ENCODE data around the gene INPP5D.
"Not testable (repeated sequence)": the region's sequence is repeated elsewhere in the genome, so short reads cannot be mapped to it uniquely, and the experiment has no call there.

The INPP5D gene

GRCh38 chr2:233094614-233095013 is 34.5 kb downstream of the INPP5D start:
- DNase-seq: no peak

- DNase-seq: no peak
These were observed 35.9 kb downstream of the INPP5D start for GRCh38 chr2:233096006-233096405.

DNA sequence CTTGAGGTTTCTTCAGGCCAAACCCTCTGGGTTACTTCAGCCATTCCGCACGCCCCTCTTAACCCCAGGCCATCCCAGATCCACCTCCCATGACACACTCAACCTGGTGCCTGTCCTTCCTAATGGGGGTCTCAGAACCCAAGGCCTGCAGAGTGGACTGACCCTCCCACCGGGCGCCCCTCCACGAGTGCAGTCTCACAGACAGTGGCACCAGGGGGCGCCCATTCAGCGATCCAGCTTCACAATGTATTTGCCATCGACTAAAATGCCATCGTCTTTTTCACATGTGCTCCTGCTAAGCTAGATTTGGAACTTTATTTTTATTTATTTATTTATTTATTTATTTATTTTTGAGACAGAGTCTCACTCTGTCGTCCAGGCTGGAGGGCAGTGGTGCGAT is 38.5 kb downstream of the INPP5D start:
- no peak for DNase-seq

DNA sequence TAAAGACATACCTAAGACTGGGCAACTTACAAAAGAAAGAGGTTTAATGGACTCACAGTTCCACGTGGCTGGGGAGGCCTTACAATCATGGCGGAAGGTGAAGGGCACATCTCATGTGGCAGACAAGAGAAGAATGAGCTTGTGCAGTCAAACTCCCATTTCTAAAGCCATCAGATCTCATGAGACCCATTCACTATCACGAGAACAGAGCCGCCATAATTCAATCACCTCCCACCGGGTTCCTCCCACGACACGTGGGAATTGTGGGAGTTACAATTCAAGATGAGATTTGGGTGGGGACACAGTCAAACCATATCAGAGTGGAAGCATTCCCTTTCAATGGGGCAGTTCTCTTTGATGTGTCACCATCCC is 39.7 kb downstream of the INPP5D start:
- DNase-seq: not testable (repeated sequence)

DNA sequence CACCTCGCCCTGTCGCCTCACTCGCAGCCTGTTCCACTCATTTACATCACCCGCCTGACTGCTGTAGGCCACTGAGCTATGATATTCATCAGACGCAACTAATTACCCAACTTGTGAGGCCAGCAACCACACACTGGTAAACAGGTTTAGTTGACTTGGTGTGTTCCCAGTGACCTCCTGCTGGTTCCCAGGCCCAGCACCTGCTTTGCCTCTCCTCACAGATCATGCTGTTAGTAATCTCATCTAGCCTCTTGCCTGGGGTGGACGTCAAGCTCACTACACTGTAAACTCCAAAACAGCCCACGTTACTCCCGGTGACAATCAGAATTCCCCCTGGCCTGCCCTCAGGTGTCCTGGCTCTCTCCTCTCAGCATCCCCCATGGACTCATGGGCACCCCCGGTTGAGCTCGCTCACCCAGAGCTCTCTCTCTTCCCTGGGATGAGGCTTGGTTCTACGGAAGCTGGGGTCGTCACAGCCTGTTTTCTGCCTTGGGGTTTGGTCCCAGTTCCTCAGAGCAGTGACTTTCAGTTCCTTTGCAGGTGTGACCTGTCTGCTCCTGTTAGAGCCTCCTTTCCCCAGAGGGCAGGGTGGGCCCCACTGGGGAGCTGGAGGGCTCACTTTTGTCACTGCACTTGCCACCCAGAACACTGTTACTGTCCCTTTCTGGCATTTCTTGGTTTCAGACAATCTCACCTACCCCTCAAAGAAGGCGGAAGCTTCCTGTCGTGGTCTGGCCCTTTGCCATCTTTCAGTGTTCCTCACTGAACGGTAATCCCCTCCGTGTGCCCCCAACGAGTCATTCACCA is 40.3 kb downstream of the INPP5D start:
- DNase-seq: peak; percentile 48

- no peak for DNase-seq
These were observed 41.0 kb downstream of the INPP5D start for GRCh38 chr2:233101141-233101540.

GRCh38 chr2:233101816-233102215 is 41.7 kb downstream of the INPP5D start:
- no peak for DNase-seq

DNA sequence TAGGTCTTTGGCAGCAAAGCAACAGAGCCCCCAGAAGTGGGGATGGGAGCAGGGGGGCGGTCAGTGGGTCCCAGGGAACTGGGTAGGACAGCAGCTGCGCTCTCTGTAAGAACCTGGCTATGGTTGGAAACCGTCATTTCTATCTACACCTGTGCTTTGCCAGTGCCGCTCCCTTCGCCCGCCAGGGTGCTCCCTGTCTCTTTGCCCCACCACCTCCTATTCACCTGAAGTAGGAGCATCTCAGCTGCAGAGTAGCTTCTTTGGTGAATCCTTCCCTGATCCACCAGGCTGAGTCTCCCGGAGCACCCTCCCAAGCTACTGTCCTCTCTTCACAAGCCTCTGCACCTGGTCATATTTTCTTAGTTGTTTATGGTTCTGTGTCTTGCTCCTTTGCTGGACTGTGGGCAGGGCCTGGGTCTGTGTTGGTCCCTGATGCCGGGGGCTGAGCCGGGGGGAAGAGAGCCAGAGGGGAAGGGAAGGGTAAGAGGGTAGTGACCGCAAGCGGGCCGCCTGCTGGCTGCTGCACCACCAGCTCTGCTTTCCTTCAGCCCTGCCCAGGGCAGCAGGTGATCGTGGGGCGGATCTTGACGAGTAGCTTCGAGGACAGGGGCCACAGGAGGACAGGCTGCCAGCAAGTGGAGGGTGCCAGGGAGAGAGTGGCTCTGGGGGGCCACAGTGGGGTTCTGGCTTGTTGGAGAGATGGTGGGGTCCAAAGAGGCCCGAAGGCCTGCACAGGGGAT is 45.2 kb downstream of the INPP5D start:
- DNase-seq: no peak

DNA sequence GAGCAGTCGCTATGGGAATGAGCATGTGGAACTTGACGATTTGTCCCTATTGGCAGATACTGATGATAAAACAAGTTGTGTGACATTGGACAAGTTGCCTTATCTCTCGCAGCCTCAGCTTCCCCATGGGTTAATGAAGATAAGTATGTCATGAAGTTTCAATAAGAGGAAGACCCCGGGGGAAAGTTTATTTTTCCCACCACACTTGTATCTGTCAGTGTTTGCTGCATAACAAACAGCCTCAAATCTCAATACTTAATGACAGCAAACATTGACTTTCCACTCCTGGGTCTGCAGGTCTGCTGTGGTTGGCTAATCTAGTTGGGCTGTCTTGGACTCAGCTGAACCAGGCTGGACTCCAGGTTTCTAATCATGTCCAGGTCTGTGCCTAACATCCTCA is 45.8 kb downstream of the INPP5D start:
- no peak for DNase-seq

DNA sequence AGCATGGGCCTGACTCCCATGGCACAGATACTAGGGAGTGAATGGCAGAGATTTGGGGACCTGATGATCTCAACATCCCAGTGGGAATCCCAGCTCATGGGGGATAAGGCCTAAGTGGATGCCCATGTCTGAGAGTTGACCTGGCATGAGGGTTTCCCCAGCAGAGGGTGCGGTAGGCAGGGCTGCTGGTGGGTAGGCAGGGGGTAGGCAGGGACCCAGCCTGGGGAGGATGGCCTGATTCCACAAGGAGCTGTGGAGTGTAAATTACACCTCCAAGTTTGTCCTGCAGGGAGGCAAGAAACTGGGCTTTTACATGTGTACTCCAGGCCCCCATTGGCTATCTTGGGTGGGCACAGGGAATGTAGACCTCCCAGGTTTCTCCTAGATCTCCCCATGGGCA is 46.9 kb downstream of the INPP5D start:
- no peak for DNase-seq

DNA sequence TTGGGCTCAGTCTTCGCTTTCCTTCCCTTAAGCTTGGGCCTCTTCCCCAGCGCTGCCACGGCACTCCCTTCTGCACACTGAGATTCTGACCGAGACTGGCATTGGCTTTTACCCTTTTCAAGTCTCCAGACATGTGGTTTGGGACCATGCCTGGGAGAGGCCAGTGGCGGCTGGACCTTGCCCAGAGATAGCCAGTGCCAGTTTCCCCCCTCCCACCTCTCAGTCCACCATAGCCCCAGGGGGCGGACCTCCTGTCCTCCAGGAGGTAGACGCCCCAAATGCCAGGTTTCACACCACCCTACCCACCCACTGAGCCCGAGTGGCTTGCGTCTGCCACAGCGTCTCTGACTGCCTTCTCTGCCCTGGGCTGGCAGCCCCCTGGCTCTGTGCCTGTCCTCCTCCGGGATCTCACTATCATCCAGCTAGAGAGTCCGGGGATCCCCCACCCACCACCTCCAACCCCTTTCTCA is 47.7 kb downstream of the INPP5D start:
- DNase-seq: no peak

- no peak for DNase-seq
These were observed 48.7 kb downstream of the INPP5D start for GRCh38 chr2:233108611-233109490.

- no peak for DNase-seq
These were observed 51.3 kb downstream of the INPP5D start for GRCh38 chr2:233111427-233111826.

GRCh38 chr2:233112329-233112728 is 52.2 kb downstream of the INPP5D start:
- no peak for DNase-seq

DNA sequence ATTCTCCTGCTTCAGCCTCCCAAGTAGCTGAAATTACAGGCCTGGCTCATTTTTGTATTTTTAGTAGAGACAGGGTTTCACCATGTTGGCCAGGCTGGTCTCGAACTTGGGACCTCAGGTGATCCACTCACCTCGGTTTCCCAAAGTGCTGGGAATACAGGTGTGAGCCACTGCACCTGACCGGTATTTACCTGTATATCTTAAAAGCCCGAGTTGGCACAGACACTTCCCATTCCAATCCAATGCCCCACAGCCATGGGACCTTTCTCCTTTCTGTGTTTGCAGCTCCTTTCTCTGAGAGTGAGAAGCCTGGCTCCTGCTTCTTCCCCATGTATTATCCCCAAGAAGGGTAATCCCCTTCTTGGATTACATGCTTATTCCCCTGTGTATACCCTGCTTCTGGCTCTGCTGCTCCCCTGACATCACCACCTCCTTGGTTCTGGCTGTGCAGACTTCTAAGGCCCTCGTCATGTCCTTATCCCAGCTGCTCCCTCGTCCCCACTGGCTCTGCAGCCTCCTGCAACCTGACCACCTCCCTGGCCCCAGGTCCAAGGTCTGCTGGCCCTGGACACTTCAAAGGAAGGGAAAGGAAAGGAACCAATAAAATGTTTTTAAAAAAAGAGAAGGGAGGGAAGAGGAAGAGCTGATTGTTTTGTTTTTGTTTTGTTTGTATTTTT is 52.8 kb downstream of the INPP5D start:
- no peak for DNase-seq

- DNase-seq: no peak
These were observed 54.3 kb downstream of the INPP5D start for GRCh38 chr2:233114421-233114861.

GRCh38 chr2:233115121-233115520 is 55.0 kb downstream of the INPP5D start:
- DNase-seq: no peak

DNA sequence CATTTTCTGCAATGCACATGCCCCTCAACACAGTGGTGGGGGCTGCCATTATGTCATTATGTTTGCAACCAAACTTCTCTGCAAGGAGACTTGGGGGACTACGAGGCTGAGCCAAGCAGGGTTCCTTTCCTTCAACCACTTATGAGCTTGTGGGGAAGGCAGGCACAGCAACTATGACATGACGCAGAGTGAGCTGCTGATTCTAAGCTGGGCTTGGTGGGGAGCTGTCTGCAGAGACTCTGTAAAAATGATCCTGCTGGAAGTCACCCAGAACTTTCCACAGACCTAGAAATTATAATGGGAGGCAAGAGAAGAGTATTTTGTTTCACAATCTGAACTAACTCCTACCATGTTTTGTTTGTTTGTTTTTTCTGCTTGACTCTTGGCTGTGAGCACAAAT is 55.6 kb downstream of the INPP5D start:
- DNase-seq: no peak

DNA sequence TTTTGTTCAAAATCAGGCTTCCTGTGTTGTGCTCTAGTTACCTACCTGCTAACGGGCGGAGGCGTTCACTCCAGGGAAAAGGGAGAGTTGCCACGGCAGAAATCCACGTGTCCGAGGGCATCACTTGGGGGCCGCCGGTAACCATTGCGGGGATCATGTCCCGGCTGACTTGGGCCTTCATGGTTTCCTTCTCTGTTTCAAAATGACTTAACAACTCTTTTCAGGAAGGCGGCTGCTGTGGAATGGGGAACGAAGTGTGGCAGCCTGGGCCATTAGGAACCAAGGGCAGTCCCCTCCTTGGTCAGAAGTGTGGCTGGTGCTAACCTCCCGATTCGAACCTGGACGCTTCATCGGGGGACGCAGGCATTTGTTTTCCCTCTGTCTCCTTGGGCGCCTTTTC is 56.8 kb downstream of the INPP5D start:
- DNase-seq: no peak

DNA sequence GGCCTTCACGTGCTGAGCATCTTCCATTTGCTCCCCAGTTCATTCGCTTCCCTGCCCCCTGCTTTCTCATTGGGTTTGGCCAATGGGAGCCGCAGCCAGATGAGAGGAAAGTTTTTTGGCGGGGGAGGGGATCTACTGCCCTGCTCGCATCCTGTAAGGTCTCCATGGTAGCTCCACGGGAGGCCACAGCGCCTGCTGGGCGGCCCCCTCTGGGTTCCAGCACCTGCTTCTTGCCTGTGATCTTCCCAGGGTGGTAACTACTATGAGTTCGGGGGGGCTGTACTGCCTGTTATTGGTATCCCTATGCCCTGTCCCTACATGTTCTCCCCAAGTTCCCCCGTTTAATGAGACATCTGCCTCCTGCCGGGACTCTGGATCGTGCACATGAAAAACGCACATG is 57.2 kb downstream of the INPP5D start:
- DNase-seq: no peak

- DNase-seq: no peak
These were observed 57.9 kb downstream of the INPP5D start for GRCh38 chr2:233117811-233118647.

GRCh38 chr2:233118648-233119000 is 58.5 kb downstream of the INPP5D start:
- DNase-seq: no peak
